Esophagus muscularis mucosa (tissue), 4 donors: ENCODE measurements around the gene SPANXN4. TPM values are rescaled to one million over a fixed set of nuclear protein-coding genes. Genes with fewer than 3 reads are reported as not detected.

Source experiments
- DNase-seq: peaks from one replicate; pipeline ENCODE4 v3.0.0-alpha.2; 2017; ENCODE audit errors: extremely low spot score
- H3K27ac ChIP-seq, 4 donors: fragments of 200-600 bp; sonication (generic); replicated peaks in 1 of 4; 1 replicate in 3 of 4; 2 replicates in 1 of 4; pipeline ENCODE4 v1.5.1; 2016 to 2019; ENCODE audit warnings: mild to moderate bottlenecking in 1 of 4
- H3K27me3 ChIP-seq, 4 donors: fragments of 200-600 bp; sonication (generic); one replicate each; pipeline versions ENCODE4 v1.5.1 to v1.6.0; 2016 to 2019
- H3K36me3 ChIP-seq, 4 donors: fragments of 200-600 bp; sonication (generic); one replicate each; pipeline ENCODE4 v1.5.1; 2016 to 2019
- H3K4me1 ChIP-seq, 4 donors: fragments of 200-600 bp; sonication (generic); one replicate each; pipeline ENCODE4 v1.5.1; 2016 to 2019
- H3K4me3 ChIP-seq, 4 donors: fragments of 200-600 bp; sonication (generic); 1 replicate in 2 of 4; 2 replicates in 2 of 4; pipeline ENCODE4 v1.5.1; 2016 to 2019; ENCODE audit warnings: mild to moderate bottlenecking in 4 of 4, moderate library complexity in 1 of 4
- H3K9me3 ChIP-seq, 4 donors: fragments of 200-600 bp; sonication (generic); 1 replicate in 3 of 4; 2 replicates in 1 of 4; pipeline ENCODE4 v1.5.1; 2016 to 2019
- EP300 ChIP-seq: sonication (generic); formaldehyde crosslinking; IDR thresholded peaks from one replicate; pipeline ENCODE4 v1.6.1; 2017; ENCODE audit warnings: antibody characterized with exemption
- POLR2A ChIP-seq: fragments of 450-650 bp; IDR thresholded peaks from one replicate; pipeline ENCODE4 v1.6.1; 2017; ENCODE audit warnings: antibody characterized with exemption, moderate library complexity, mild to moderate bottlenecking, low read depth
- POLR2AphosphoS5 ChIP-seq, 2 donors: sonication (generic); formaldehyde crosslinking; IDR thresholded peaks; one replicate each; pipeline ENCODE4 v1.6.1; 2017; ENCODE audit warnings: antibody characterized with exemption in 2 of 2
- WGBS: methylation state at CpG from one replicate; pipeline ENCODE4 v1.1.5; 2018; 5-methylcytosine and 5-hydroxymethylcytosine counted together
- intact Hi-C: fragments of 100-400 bp; cut with DNase I; formaldehyde crosslinking; loops from one replicate; pipeline ENCODE4 v1.15.1; 2023
- total RNA-seq, 4 donors: library from RNA; depleted of rRNA; stranded (reverse); fragments of >200 nt; gene quantifications; one replicate each; pipeline versions ENCODE4 v1.1.0 to v1.2.1, GENCODE V29; 2016
- TF ChIP-seq, protein P1 (sequence below), 3 experiments: fragments of 200-600 bp in 2 of 3; fragments of 450-650 bp in 1 of 3; sonication (generic) in 2 of 3; IDR thresholded peaks; one replicate each; pipeline ENCODE4 v1.5.1; 2017 to 2019; ENCODE audit warnings: antibody characterized with exemption in 3 of 3, mild to moderate bottlenecking in 2 of 3, moderate library complexity in 1 of 3

SPANXN4 gene
- total RNA-seq, 4 donors from 2014 or later = not detected

DNA sequence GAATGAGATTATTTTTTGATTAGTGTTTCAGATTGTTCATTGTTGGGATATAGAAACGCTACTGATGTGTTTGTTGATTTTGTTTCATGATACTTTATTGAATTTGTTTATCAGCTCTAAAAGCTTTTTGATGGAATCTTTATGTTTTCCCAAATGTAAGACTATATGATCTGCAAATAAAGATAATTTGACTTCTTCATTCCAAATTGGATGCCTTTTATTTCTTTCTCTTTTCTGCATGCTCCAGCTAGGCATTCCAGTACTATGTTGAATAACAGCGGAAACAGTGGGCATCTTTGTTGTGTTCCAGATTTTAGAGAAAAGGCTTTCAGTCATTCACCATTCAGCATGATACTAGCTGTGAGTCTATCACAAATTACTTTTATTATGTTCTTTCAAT is 21.8 kb downstream of the SPANXN4 start:
- WGBS = 77% methylated on average over 2 of the region's 2 CpGs
- H3K4me1 ChIP-seq = no peaks in the 10 kb centered on the region
- intact Hi-C loops = no loop called here
- no peaks in the 10 kb centered on the region for H3K36me3 ChIP-seq
- H3K4me3 ChIP-seq = no peak overlapping the region
- H3K27ac ChIP-seq = no peak overlapping the region
- H3K9me3 ChIP-seq = no peaks in the 10 kb centered on the region
- no peak for DNase-seq
- H3K27me3 ChIP-seq = no peaks in the 10 kb centered on the region
- TF ChIP-seq EP300 (no peak), POLR2A (no peak), POLR2AphosphoS5 (IDR thresholded peaks at IDR 0.05) (no peak)
- TF ChIP-seq, protein P1, sequence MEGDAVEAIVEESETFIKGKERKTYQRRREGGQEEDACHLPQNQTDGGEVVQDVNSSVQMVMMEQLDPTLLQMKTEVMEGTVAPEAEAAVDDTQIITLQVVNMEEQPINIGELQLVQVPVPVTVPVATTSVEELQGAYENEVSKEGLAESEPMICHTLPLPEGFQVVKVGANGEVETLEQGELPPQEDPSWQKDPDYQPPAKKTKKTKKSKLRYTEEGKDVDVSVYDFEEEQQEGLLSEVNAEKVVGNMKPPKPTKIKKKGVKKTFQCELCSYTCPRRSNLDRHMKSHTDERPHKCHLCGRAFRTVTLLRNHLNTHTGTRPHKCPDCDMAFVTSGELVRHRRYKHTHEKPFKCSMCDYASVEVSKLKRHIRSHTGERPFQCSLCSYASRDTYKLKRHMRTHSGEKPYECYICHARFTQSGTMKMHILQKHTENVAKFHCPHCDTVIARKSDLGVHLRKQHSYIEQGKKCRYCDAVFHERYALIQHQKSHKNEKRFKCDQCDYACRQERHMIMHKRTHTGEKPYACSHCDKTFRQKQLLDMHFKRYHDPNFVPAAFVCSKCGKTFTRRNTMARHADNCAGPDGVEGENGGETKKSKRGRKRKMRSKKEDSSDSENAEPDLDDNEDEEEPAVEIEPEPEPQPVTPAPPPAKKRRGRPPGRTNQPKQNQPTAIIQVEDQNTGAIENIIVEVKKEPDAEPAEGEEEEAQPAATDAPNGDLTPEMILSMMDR (IDR thresholded peaks at IDR 0.05) = no peak

DNA sequence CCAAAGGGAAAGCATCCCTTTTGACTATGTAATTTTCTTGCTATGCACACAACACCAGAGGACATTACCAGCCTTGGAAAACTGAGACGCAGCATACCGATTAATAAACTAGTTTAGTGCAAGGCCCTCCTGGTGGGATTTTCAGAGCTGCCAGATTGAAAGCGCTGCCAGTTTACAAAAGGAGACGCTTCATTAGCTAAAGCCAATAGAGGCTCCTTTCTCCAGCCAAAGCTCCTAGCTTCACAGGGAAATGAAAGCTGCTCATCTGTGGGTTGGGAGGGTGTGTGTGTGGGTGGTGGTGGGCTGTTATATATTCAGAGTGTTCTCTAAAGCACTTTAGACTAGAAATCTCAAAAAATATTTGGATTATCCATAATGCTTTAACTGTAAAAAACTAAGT is 32.4 kb downstream of the SPANXN4 start:
- intact Hi-C loops = no loop called here
- Histone ChIP-seq H3K27ac (no peak overlapping the region), H3K4me3 (no peak overlapping the region), H3K4me1 (no peaks in the 10 kb centered on the region), H3K27me3 (no peaks in the 10 kb centered on the region), H3K9me3 (no peaks in the 10 kb centered on the region), H3K36me3 (no peaks in the 10 kb centered on the region)
- WGBS = 65% methylated on average over 4 of the region's 4 CpGs
- TF ChIP-seq EP300 = no peak
- no peak for DNase-seq

DNA sequence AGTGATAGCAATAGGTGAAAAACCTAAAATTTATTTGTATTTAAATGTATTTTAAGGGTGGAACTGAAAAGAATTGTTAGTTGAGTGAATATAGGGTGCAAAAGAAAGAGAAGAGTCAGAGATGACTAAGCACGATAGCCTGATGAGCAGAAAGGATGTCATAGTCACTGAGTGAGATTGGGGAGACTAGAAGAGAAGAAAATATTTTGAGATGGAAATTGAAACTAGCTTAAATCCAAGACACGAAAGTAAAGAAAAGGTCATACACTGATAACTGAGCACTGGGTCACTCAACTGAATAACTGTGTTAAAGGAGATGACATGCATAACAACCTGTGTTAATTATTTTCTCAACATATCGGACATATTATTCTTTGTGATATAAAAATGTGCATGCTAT is 55.5 kb downstream of the SPANXN4 start:
- Histone ChIP-seq H3K36me3 (no peaks in the 10 kb centered on the region), H3K4me3 (no peak overlapping the region), H3K9me3 (no peaks in the 10 kb centered on the region), H3K4me1 (no peaks in the 10 kb centered on the region), H3K27me3 (no peaks in the 10 kb centered on the region), H3K27ac (no peak overlapping the region)
- intact Hi-C loops = no loop called here
- WGBS = 80% methylated on average over 3 of the region's 3 CpGs
- DNase-seq = no peak
- TF ChIP-seq, protein P1 (IDR thresholded peaks at IDR 0.05) = no peak
- no peak for TF ChIP-seq POLR2AphosphoS5 (IDR thresholded peaks at IDR 0.05)
- TF ChIP-seq EP300 = no peak
- TF ChIP-seq POLR2A = no peak

DNA sequence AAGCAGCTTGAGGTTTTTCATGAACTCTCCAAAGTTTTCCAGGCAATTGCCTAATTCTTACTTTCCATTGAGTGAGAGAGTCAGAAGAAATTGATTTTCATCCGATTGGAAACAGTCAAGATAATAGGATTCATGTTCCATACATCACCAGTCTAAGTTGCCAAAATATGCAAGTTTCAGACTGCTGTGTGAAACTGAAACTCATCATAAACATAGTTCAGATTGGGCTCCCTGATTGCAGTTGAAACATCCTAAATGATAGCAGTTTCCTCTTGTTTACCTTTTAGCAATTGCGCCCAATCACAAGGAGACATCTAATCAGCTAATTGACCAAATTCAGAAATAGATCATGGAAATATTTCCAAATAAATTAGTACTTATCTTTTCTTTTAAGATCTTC is 56.8 kb downstream of the SPANXN4 start:
- 69% methylated on average over 2 of the region's 2 CpGs for WGBS
- H3K27me3 ChIP-seq = no peaks in the 10 kb centered on the region

More for the DNA sequence above, 56.8 kb downstream of the SPANXN4 start:
- H3K27ac ChIP-seq = no peak overlapping the region
- intact Hi-C loops = no loop called here
- no peak for DNase-seq
- no peak overlapping the region for H3K4me3 ChIP-seq
- TF ChIP-seq POLR2AphosphoS5 (IDR thresholded peaks at IDR 0.05) = no peak
- no peak for TF ChIP-seq EP300
- TF ChIP-seq, protein P1 (IDR thresholded peaks at IDR 0.05) = no peak
- no peak for TF ChIP-seq POLR2A
- no peaks in the 10 kb centered on the region for H3K4me1 ChIP-seq
- H3K9me3 ChIP-seq = no peaks in the 10 kb centered on the region
- H3K36me3 ChIP-seq = no peaks in the 10 kb centered on the region
